ENCODE data around the gene TPM1. TPM values are rescaled to one million over a fixed set of nuclear protein-coding genes. Genes with fewer than 3 reads are reported as not detected.

The TPM1 gene
- total and polyA plus RNA-seq, 3 donors from 2014 or later: 126 to 135 (median 126) TPM

- intact Hi-C loops (cut with DNase I; ENCODE audit: low total_unique reads): no loop called here
- Histone ChIP-seq H3K4me1 (peaks cover 11% of the 10 kb centered on the region), H3K27me3 (no peaks in the 10 kb centered on the region), H3K27ac (no peak overlapping the region), H3K4me3 (no peak overlapping the region), H3K36me3 (ENCODE audit: low read depth, missing control alignments) (no peaks in the 10 kb centered on the region), H3K9me3 (no peaks in the 10 kb centered on the region)
- TF ChIP-seq, protein P1, sequence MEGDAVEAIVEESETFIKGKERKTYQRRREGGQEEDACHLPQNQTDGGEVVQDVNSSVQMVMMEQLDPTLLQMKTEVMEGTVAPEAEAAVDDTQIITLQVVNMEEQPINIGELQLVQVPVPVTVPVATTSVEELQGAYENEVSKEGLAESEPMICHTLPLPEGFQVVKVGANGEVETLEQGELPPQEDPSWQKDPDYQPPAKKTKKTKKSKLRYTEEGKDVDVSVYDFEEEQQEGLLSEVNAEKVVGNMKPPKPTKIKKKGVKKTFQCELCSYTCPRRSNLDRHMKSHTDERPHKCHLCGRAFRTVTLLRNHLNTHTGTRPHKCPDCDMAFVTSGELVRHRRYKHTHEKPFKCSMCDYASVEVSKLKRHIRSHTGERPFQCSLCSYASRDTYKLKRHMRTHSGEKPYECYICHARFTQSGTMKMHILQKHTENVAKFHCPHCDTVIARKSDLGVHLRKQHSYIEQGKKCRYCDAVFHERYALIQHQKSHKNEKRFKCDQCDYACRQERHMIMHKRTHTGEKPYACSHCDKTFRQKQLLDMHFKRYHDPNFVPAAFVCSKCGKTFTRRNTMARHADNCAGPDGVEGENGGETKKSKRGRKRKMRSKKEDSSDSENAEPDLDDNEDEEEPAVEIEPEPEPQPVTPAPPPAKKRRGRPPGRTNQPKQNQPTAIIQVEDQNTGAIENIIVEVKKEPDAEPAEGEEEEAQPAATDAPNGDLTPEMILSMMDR (IDR thresholded peaks at IDR 0.05): no peak
- no peak for TF ChIP-seq POLR2A (IDR thresholded peaks at IDR 0.05)
- WGBS, 2 donors: 95 to 100% methylated on average over 1 of the region's 1 CpG
- DNase-seq: no peak
Measured at GRCh38 chr15:63067306-63067705, 24.8 kb downstream of the TPM1 start.

- intact Hi-C loops (cut with DNase I; ENCODE audit: low total_unique reads): no loop called here
- H3K4me3 ChIP-seq: no peak overlapping the region
- no peaks in the 10 kb centered on the region for H3K27me3 ChIP-seq
- H3K9me3 ChIP-seq: no peaks in the 10 kb centered on the region
- DNase-seq: no peak
- no peak overlapping the region for H3K27ac ChIP-seq
- WGBS, 2 donors: 87 to 90% methylated on average over 13 of the region's 13 CpGs
- no peaks in the 10 kb centered on the region for H3K36me3 ChIP-seq (ENCODE audit: low read depth, missing control alignments)
- peaks cover 11% of the 10 kb centered on the region for H3K4me1 ChIP-seq
- TF ChIP-seq, protein P1 (IDR thresholded peaks at IDR 0.05): no peak
- TF ChIP-seq POLR2A (IDR thresholded peaks at IDR 0.05): no peak
Measured at GRCh38 chr15:63067976-63068743, 25.6 kb downstream of the TPM1 start.

DNA sequence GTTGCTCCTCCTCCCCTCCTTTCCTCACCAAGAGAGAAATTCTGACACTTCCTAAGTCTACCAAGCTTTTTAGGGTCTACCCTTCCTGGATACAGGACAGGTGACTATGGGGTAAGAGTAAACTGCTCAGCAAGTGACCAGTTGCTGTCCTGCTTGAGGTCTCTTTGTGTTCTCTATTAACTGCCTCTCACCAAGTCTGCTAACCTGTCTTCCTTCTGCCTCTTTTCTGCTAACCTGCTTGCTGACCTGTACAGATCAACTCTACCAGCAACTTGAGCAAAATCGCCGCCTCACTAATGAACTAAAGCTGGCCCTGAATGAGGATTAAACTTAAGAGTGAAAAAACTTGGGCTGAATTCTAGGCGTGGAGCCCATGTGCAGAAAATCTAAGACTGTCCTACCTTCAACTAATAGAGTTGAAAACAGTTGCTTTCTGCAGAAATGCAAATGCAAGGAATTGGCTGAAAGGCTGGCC lies 27.1 kb downstream of the TPM1 start:
- H3K27ac ChIP-seq: no peak overlapping the region
- H3K36me3 ChIP-seq (ENCODE audit: low read depth, missing control alignments): no peaks in the 10 kb centered on the region
- no peak for DNase-seq
- intact Hi-C loops (cut with DNase I; ENCODE audit: low total_unique reads): no loop called here
- no peaks in the 10 kb centered on the region for H3K27me3 ChIP-seq
- H3K4me3 ChIP-seq: no peak overlapping the region
- no peak for TF ChIP-seq POLR2A (IDR thresholded peaks at IDR 0.05)
- TF ChIP-seq, protein P1 (IDR thresholded peaks at IDR 0.05): no peak
- peaks cover 11% of the 10 kb centered on the region for H3K4me1 ChIP-seq
- 94 to 98% methylated on average over 3 of the region's 3 CpGs for WGBS, 2 donors
- H3K9me3 ChIP-seq: no peaks in the 10 kb centered on the region

DNA sequence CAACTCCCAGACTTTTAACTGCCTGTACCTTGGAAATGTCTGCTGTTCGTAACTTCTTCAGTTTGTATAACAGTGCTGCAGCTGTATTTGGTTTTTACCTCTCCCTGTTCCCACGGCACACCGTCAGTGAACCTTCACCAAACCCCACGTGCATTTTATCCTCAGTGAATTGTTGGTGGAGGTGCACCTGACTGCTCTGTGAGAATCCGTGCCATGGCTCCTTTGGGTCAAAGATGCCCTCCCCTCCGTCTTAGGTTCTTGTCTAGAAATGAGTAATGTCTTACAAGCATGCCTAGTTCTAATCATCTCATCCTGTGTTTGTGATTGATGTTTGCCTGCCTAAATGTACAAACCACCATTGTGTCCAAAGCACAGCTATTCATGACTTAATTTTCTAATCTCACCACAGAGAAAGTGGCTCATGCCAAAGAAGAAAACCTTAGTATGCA lies 28.2 kb downstream of the TPM1 start:
- no peaks in the 10 kb centered on the region for H3K36me3 ChIP-seq (ENCODE audit: low read depth, missing control alignments)
- H3K9me3 ChIP-seq: no peaks in the 10 kb centered on the region
- H3K27ac ChIP-seq: no peak overlapping the region
- TF ChIP-seq, protein P1 (IDR thresholded peaks at IDR 0.05): no peak
- no peak for TF ChIP-seq POLR2A (IDR thresholded peaks at IDR 0.05)
- intact Hi-C loops (cut with DNase I; ENCODE audit: low total_unique reads): no loop called here
- H3K4me3 ChIP-seq: no peak overlapping the region
- H3K4me1 ChIP-seq: peaks cover 13% of the 10 kb centered on the region
- no peaks in the 10 kb centered on the region for H3K27me3 ChIP-seq
- no peak for DNase-seq
- WGBS, 2 donors: 93 to 96% methylated on average over 6 of the region's 6 CpGs
